OCI-LY3 (cell line): ENCODE data around the gene TUBB.

Experiments used
- H2AFZ ChIP-seq: fragments of 200-600, 300-600 bp; shearing (Covaris generic); 2 replicates; pipeline ENCODE4 v1.6.0; 2014; ENCODE audit warnings: antibody characterized with exemption, low read depth, low read length
- H3K27ac ChIP-seq: fragments of 200-600, 300-600 bp; sonication (generic); 2 replicates; pipeline ENCODE4 v1.5.1; 2014; ENCODE audit warnings: mild to moderate bottlenecking, low read length, moderate library complexity, mixed read lengths
- H3K27me3 ChIP-seq: fragments of 200-600, 300-600 bp; sonication (generic); 2 replicates; pipeline ENCODE4 v1.6.1; 2014; ENCODE audit warnings: low read depth, low read length, mixed read lengths
- H3K36me3 ChIP-seq: fragments of 200-600, 300-600 bp; sonication (generic); replicated peaks from 2 replicates; pipeline ENCODE3; 2014; ENCODE audit warnings: low read depth, low read length, mixed read lengths
- H3K4me1 ChIP-seq: fragments of 300-600, 200-600 bp; sonication (generic); 2 replicates; pipeline ENCODE4 v1.6.1; 2014; ENCODE audit warnings: low read length, mixed read lengths
- H3K4me2 ChIP-seq: fragments of 200-600, 300-600 bp; sonication (generic); 2 replicates; pipeline ENCODE4 v1.6.1; 2014; ENCODE audit warnings: low read length, mixed read lengths
- H3K4me3 ChIP-seq: fragments of 300-600, 200-600 bp; sonication (generic); 2 replicates; pipeline ENCODE4 v1.5.1; 2014; ENCODE audit warnings: antibody characterized with exemption, mild to moderate bottlenecking, low read length, moderate library complexity
- H3K79me2 ChIP-seq: fragments of 300-600, 200-600 bp; shearing (Covaris generic); 2 replicates; pipeline ENCODE4 v1.6.1; 2014; ENCODE audit warnings: mild to moderate bottlenecking, low read length, mixed read lengths
- H3K9ac ChIP-seq: fragments of 300-600, 200-600 bp; shearing (Covaris generic); 2 replicates; pipeline ENCODE4 v1.6.0; 2014; ENCODE audit warnings: mild to moderate bottlenecking, low read length, moderate library complexity
- H3K9me3 ChIP-seq: fragments of 200-600, 300-600 bp; shearing (Covaris generic); 2 replicates; pipeline ENCODE4 v1.6.1; 2014; ENCODE audit warnings: low read length, mixed read lengths; ENCODE audit not compliant: insufficient read depth
- H4K20me1 ChIP-seq: fragments of 200-600, 300-600 bp; sonication (generic); 2 replicates; pipeline ENCODE4 v1.6.1; 2016; ENCODE audit warnings: low read length, mixed read lengths; ENCODE audit not compliant: insufficient read depth
- EZH2phosphoT487 ChIP-seq: fragments of 200-600 bp; shearing (Covaris generic); IDR thresholded peaks from 2 replicates; pipeline ENCODE4 v1.6.1; 2018; ENCODE audit warnings: antibody characterized with exemption, mixed run types, low read depth
- TF ChIP-seq, protein P1 (sequence below): fragments of 200-600, 300-600 bp; sonication (generic); IDR thresholded peaks from 2 replicates; pipeline ENCODE4 v1.5.1; 2014; ENCODE audit warnings: antibody characterized with exemption, low read length, low read depth

The TUBB gene

DNA sequence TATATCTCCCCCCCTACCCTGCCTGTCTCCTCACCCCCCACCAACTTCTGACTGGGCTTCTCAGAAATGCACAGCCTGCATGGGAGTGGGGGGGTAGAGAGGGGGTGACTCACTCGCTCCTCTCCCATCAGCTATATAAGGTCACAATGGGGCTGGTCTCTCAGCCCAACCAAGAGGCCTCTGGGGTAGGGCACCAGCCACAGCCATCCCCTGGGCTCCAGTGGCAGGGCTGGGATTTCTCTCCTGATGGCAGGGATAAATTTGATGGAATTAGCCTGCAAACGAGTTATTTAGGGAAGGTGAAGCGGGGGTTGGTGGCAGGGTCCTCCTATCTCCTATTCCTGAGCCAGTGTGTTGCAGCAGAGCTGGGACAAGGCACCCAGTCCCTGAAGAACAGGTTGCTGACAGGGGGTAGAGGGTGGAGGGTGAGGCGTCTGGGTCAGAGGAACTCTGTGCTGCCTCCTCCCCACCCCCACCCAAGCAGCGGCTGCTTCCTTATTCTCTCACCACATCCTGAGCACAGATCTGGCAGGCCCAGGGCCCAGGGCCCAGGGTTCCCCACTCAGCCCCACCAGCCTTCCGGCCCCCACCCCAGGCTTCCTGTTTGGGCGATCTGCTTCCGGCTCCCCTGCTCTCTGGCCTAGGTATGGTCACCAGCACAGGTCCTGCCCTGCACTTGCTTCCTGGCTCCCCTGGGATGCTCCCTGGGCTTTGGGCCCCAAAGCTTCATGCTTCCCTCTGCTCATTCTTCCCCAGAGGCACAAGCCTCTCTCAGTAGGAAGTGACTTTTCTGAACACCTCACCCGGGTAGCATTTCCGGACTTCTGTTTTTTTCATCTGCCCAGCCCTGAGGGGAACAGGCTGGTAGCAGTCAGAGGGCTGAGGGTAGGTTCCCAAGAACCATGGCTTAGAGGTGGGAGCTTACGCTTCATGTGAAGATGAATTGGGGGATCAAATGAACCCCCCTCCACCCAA lies 37.7 kb upstream of the TUBB start:
- H3K27me3 ChIP-seq = no peaks in the 10 kb centered on the region
- peak overlapping the region; percentile 90 for H3K4me3 ChIP-seq
- no peaks in the 10 kb centered on the region for H3K9me3 ChIP-seq
- H3K4me1 ChIP-seq = peaks cover 34% of the 10 kb centered on the region
- no peak for TF ChIP-seq EZH2phosphoT487
- TF ChIP-seq, protein P1, sequence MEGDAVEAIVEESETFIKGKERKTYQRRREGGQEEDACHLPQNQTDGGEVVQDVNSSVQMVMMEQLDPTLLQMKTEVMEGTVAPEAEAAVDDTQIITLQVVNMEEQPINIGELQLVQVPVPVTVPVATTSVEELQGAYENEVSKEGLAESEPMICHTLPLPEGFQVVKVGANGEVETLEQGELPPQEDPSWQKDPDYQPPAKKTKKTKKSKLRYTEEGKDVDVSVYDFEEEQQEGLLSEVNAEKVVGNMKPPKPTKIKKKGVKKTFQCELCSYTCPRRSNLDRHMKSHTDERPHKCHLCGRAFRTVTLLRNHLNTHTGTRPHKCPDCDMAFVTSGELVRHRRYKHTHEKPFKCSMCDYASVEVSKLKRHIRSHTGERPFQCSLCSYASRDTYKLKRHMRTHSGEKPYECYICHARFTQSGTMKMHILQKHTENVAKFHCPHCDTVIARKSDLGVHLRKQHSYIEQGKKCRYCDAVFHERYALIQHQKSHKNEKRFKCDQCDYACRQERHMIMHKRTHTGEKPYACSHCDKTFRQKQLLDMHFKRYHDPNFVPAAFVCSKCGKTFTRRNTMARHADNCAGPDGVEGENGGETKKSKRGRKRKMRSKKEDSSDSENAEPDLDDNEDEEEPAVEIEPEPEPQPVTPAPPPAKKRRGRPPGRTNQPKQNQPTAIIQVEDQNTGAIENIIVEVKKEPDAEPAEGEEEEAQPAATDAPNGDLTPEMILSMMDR = no peak
- H3K27ac ChIP-seq = peak overlapping the region; percentile 90
- H3K79me2 ChIP-seq = peaks cover 65% of the 10 kb centered on the region
- no peak overlapping the region for H2AFZ ChIP-seq
- H3K36me3 ChIP-seq = peaks cover 3% of the 10 kb centered on the region
- peak overlapping the region; percentile 93 for H3K9ac ChIP-seq
- H4K20me1 ChIP-seq = peaks cover 10% of the 10 kb centered on the region; the same call in 1 of the 2 replicates
- H3K4me2 ChIP-seq = peak overlapping the region; percentile 100

DNA sequence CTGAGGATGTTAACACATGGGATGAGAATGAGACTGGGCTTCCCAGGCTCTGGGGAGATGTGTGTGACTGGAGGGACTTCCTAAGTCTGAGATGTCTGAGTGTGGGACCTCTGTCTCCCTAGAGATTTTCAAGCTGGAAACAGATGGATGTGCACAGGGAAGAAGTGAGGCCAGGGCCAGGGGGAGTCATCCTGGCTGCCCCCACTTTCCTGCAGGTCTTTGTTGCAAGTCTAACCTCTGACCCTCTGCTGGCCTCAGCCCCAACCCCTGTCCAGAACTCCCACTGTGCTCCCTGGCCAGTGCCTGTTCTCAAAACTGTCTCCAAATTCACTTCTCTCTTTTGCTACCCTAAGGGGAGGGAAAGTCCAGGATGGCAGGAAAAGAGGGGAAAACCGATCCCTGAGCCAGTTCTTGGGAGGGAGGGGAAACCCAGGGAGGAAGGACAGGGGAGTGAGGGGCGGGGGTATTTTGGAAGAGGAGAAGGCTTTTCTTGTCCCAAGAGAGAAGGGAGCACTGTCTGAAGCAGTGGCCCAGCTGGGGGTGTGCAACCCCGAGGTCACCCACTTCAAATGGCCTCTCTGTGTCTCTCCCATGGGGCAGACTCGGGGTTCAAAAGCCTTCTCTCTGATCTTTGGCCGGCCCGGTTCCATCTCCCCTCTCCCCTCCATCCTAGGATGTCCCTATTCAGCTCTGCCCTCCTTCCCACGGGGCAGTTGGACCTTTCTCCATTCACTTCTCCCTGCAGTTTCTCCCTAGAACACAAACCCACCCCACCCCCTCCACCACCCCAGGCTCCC lies 36.8 kb upstream of the TUBB start:
- H3K9me3 ChIP-seq = no peaks in the 10 kb centered on the region
- peaks cover 65% of the 10 kb centered on the region for H3K79me2 ChIP-seq
- H3K27ac ChIP-seq = peak overlapping the region; percentile 90
- H3K9ac ChIP-seq = peak overlapping the region; percentile 93
- H3K4me2 ChIP-seq = peak overlapping the region; percentile 100
- H3K27me3 ChIP-seq = no peaks in the 10 kb centered on the region
- TF ChIP-seq EZH2phosphoT487 = no peak
- TF ChIP-seq, protein P1 = no peak
- H3K36me3 ChIP-seq = peaks cover 3% of the 10 kb centered on the region
- H2AFZ ChIP-seq = no peak overlapping the region
- peaks cover 43% of the 10 kb centered on the region for H3K4me1 ChIP-seq
- peak overlapping the region; percentile 90 for H3K4me3 ChIP-seq
- peaks cover 10% of the 10 kb centered on the region; the same call in 1 of the 2 replicates for H4K20me1 ChIP-seq

DNA sequence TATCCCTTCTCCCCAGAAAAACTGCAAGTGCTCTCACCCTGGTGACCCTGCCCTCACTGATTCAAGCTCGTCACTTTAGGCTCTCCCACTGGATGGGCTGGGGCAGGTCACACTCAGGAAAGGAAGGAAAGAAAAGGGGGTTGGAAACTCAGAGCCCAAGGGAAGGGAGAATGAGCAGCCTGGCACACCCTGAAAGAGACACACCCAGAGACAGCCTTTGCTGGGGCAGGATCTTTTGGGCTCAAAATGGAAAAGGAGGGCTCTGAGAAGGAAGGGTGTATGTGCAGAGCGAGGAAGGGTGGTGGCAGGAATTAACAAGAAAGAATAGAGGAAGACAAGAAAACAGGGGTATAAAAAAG lies 36.2 kb upstream of the TUBB start:
- no peaks in the 10 kb centered on the region for H3K9me3 ChIP-seq
- H4K20me1 ChIP-seq = peaks cover 10% of the 10 kb centered on the region; the same call in 1 of the 2 replicates
- peak overlapping the region; percentile 90 for H3K27ac ChIP-seq
- peak overlapping the region; percentile 100 for H3K4me2 ChIP-seq
- no peak overlapping the region for H2AFZ ChIP-seq
- TF ChIP-seq EZH2phosphoT487 = no peak
- TF ChIP-seq, protein P1 = no peak
- peaks cover 44% of the 10 kb centered on the region for H3K4me1 ChIP-seq
- H3K27me3 ChIP-seq = no peaks in the 10 kb centered on the region
- H3K36me3 ChIP-seq = peaks cover 3% of the 10 kb centered on the region
- peak overlapping the region; percentile 90 for H3K4me3 ChIP-seq
- H3K79me2 ChIP-seq = peaks cover 65% of the 10 kb centered on the region
- peak overlapping the region; percentile 93 for H3K9ac ChIP-seq
